ENCODE results near the gene DOCK4.

DNA sequence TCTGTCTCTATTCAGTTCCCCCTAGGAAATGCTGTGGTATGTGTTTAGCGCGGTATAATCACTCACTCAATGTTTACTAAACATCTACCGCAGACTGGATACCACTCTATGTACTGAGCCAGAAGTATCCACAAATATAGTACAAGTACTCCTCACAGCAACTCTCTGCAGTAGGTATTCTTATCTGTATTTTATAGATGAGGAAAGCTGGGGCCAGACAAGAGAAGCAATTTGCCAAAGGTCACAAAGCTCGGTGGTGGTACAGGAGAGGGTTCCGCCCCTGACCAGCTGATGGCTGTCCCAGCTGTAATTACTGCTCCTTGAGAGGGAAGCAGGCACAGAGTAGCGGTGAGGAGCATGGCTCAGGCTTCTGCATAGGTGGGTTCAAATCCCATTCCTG is 184.1 kb downstream of the DOCK4 start:
- TF ChIP-seq POLR2A (IDR thresholded peaks at IDR 0.05): no peak
- TF ChIP-seq, protein P1, sequence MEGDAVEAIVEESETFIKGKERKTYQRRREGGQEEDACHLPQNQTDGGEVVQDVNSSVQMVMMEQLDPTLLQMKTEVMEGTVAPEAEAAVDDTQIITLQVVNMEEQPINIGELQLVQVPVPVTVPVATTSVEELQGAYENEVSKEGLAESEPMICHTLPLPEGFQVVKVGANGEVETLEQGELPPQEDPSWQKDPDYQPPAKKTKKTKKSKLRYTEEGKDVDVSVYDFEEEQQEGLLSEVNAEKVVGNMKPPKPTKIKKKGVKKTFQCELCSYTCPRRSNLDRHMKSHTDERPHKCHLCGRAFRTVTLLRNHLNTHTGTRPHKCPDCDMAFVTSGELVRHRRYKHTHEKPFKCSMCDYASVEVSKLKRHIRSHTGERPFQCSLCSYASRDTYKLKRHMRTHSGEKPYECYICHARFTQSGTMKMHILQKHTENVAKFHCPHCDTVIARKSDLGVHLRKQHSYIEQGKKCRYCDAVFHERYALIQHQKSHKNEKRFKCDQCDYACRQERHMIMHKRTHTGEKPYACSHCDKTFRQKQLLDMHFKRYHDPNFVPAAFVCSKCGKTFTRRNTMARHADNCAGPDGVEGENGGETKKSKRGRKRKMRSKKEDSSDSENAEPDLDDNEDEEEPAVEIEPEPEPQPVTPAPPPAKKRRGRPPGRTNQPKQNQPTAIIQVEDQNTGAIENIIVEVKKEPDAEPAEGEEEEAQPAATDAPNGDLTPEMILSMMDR (IDR thresholded peaks at IDR 0.05): no peak

All from testis (tissue), 2 donors.